RWPE1 (cell line): Measurements from ENCODE around the gene ADAMTS19.

ENCODE experiments used
- CTCF ChIA-PET: fragments of 350-600 bp; sonication (Branson Sonifier 250); formaldehyde crosslinking; extraction: SDS; loops from one replicate; lab custom pipeline; 2021; lab: Yijun Ruan, JAX
- POLR2A ChIA-PET: fragments of 400-600 bp; formaldehyde crosslinking; extraction: SDS; loops from one replicate; lab custom pipeline; 2020; ENCODE audit warnings: antibody characterized with exemption; ENCODE audit not compliant: low non-redundant PET; lab: Yijun Ruan, JAX
- DNase-seq: peaks from one replicate; pipeline ENCODE4 v3.0.0; 2012; ENCODE audit warnings: low spot score
- H3K27ac ChIP-seq: fragments of 450-650 bp; 2 replicates; pipeline ENCODE4 v1.5.1; 2017
- CTCF ChIP-seq: fragments of 450-650 bp; conservative IDR thresholded peaks from 2 replicates; pipeline ENCODE4 v1.5.1; 2017; ENCODE audit warnings: low read depth, mild to moderate bottlenecking

The ADAMTS19 gene

DNA sequence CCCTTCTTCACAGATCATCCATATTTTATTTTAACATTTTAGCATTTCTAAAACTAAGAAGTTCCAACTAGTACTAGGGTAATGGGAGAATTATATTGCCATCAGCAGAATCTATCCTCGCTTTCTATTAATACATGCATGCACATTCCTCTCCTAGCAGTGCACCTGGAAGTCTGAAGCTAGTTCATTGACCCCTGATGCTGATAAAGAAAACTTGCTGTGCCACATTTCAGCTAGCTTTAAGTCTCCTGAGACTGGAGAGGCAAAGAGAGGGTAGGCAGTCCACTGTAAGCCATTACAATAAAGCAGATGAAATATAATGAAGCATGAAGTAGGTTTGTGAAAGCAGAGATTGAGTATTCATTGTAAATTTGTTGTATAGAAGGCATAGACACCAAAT lies 303.6 kb downstream of the ADAMTS19 start:
- no peak for DNase-seq
- ChIA-PET CTCF (interaction anchor here (0.7 to 1.3 kb wide), 4 partner anchors 8 to 651 kb away, joined by 3 to 8 read pairs (median 4); no protein-coding TSS in a partner anchor), POLR2A (no interaction called here)
- no peak overlapping the region for H3K27ac ChIP-seq
- no peak for TF ChIP-seq CTCF

- POLR2A ChIA-PET, result no interaction called here
- CTCF ChIA-PET, result interaction anchor here (0.9 to 2.2 kb wide), 3 partner anchors 8 to 146 kb away, joined by 3 to 14 read pairs (median 5); no protein-coding TSS in a partner anchor
- DNase-seq, result no peak
- H3K27ac ChIP-seq, result no peak overlapping the region
- no peak for TF ChIP-seq CTCF
Observed at GRCh38 chr5:129766798-129767197, 306.7 kb downstream of the ADAMTS19 start.

DNA sequence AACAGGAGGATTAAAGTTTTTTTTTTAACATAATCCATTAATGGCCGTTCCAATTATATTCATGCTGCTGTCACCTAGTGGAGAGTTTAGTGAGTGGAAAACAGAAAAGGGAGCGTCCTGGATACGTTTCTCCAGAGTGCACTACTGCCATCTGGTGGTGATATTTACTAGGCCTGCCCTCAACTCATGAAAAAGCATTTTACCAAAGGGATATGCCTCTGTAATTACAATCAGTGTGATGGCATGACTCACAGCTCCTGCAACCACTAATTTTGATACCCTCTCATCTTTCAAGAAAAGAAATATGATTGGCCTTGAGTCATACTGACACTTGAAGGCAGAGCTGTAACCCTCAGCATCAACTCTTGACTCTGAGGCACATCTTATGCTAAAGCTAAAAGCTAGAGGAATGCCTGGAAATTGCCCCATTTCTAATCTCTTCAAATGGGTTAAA lies 307.9 kb downstream of the ADAMTS19 start:
- ChIA-PET CTCF (interaction anchor here (0.5 to 2.2 kb wide), 25 partner anchors 8 to 1829 kb away, joined by 3 to 14 read pairs (median 3); no protein-coding TSS in a partner anchor), POLR2A (no interaction called here)
- TF ChIP-seq CTCF, result peak; percentile 100
- no peak overlapping the region for H3K27ac ChIP-seq
- peak; percentile 84 for DNase-seq

DNA sequence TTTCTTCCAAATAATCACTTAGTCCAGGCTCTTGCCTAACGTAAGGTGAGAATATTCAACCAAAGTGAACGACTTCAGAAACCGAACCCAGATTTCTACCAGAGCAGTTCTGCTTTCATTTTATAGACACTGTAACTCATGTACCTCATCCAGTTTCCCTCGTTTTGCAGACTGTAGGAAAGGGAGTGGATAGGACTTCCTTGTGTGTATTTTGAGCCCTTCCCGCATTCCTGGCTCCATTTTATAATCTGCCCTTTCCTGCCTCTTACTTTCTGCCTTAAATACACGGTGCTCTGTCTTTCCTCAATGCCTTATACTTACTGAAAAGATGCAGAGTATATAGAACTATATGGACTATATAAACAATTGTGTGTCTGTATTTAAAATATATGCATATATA lies 308.6 kb downstream of the ADAMTS19 start:
- DNase-seq, result no peak
- ChIA-PET POLR2A (no interaction called here), CTCF (interaction anchor here (0.5 to 2.2 kb wide), 15 partner anchors 9 to 1093 kb away, joined by 3 to 14 read pairs (median 4); no protein-coding TSS in a partner anchor)
- no peak for TF ChIP-seq CTCF
- H3K27ac ChIP-seq, result no peak overlapping the region

- ChIA-PET CTCF (interaction anchor here (0.5 to 4.6 kb wide), 4 partner anchors 48 to 669 kb away, joined by 4 to 78 read pairs (median 8); no protein-coding TSS in a partner anchor), POLR2A (no interaction called here)
- no peak for DNase-seq
- no peak overlapping the region for H3K27ac ChIP-seq
- TF ChIP-seq CTCF, result no peak
Observed at GRCh38 chr5:129770024-129770820, 310.1 kb downstream of the ADAMTS19 start.

DNA sequence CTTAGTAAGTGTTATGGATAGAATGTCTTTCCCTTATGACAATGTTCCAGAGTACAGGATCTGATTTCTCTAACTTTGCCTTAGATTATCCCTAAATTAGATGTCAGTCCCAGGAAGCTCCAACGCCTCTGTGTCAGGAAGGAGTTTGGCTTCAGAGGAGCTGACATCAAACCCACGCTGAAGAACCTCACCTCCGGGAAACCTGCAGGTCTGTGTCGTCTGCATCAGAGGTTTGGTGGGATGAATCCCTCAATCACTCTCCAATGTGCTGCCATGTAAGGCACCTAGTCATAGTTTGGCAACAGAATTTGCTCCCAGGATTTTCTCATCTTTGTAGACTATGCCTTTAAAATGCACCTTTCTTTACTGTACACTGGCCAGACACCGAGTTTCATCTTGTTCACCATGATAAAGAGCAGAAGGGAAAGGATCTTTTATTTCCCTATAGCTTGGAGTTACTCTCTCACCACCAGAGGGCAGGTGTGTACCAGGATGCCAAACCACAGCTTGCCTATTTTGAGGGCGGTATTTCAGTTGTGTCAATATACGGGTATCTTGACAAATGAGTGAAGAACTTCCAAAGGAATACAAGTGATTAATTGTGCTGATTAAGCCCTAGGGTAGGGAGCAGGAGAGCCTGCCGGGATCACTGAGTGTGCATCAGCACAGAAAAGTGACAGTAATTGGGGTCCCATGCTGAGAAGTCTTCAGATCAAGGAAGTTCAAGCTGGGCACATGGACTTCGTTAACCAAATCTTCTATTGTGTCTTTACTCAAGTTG lies 311.1 kb downstream of the ADAMTS19 start:
- DNase-seq, result peak; percentile 61
- ChIA-PET CTCF (interaction anchor here (0.5 to 4.6 kb wide), 24 partner anchors 8 to 1738 kb away, joined by 3 to 78 read pairs (median 4); partner anchors contain the start of gene MINAR2), POLR2A (no interaction called here)
- no peak overlapping the region for H3K27ac ChIP-seq
- TF ChIP-seq CTCF, result peak; percentile 89
